GM18499 (cell line): ENCODE data around the gene DDIT4.
A peak's percentile ranks its signal among the peaks of the same experiment; 100 is the strongest.
"Not testable (repeated sequence)": the region's sequence is repeated elsewhere in the genome, so short reads cannot be mapped to it uniquely, and the experiment has no call there.

Source experiments
- ATAC-seq: cut with Tn5 transposase; IDR thresholded peaks from one replicate; pipeline ENCODE4 v1.9.1; 2021; ENCODE audit warnings: moderate number of reproducible peaks; ENCODE audit not compliant: insufficient read depth, unreplicated experiment

DDIT4 gene, protein sequence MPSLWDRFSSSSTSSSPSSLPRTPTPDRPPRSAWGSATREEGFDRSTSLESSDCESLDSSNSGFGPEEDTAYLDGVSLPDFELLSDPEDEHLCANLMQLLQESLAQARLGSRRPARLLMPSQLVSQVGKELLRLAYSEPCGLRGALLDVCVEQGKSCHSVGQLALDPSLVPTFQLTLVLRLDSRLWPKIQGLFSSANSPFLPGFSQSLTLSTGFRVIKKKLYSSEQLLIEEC

GRCh38 chr10:72273410-72274212 is at the start of gene DDIT4:
Gene DDIT4, plus strand, starts transcription at chr10:72273924. Its CDS starts 293 bp downstream, at chr10:72274217.
- peak; percentile 59 for ATAC-seq

GRCh38 chr10:72224191-72224590 is 49.5 kb upstream of the DDIT4 start:
- not testable (repeated sequence) for ATAC-seq

DNA sequence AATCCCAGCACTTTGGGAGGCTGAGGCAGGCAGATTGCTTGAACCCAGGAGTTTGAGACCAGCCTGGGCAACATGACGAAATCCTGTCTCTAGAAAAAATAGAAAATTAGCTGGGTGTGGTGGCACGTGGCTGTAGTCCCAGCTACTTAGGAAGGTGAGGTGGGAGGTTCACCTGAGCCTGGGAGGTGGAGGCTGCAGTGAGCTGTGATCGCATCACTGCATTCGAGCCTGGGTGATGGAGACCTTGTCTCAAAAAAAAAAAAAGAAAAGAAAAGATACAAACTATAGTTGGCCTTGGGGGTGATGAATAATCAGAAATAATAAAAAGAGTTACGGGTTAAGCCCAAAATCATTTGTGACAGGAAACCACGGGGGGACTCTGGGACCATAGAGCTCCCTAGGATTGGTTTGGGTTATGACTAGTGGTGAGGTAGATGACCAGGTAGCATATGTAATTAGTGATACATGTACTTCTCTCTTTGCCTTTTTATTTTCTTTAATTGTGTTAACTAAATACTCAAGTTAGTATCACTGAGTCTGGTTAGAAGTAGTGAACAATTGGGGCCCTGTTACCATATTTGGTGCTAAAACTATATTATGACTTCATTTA is 47.2 kb upstream of the DDIT4 start:
- ATAC-seq = no peak

- ATAC-seq = no peak
Measured at GRCh38 chr10:72227826-72228225, 45.9 kb upstream of the DDIT4 start.

GRCh38 chr10:72228318-72228751 is 45.4 kb upstream of the DDIT4 start:
- no peak for ATAC-seq

- ATAC-seq = no peak
Measured at GRCh38 chr10:72229261-72230251, 44.2 kb upstream of the DDIT4 start.

DNA sequence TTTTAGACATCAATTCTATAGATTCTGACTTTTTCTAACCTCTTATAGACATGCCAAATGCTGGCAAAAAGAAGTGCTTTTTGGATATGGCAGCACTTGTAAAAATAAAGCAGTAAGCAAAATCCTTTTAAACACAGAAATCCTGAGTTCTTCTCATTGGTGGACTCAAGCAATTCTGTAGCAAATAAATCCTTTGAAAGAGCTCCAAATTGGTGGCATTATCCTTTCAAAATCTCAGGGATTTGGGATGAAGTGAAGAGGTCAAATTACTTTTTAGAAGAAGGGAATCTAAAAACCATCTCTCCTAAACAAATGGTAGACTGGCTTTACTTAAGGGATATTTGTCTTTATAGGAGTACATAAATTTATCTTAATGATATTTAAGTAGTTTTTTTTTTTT is 40.1 kb upstream of the DDIT4 start:
- no peak for ATAC-seq

DNA sequence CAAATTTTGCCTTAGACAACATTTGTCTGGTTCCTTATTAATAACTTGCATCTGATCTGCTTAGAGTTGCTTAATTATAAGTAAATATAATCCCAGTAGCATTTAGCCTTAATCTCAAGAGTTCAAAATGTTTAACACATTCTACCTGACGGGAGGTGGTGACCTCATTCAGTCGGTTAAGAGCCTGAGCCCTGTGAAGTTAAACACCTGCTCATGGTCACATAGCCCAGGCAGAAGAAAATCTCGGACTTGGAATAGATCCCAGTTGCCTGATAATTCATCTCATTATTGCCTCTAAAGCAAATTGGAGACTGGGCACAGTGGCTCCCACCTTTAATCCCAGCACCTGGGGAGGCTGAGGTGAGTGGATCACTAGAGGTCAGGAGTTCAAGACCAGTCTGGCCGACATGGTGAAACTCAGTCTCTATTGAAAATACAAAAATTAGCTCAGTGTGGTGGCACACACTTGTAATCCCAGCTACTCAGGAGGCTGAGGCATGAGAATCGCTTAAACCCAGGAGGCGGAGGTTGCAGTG is 39.1 kb upstream of the DDIT4 start:
- no peak for ATAC-seq

- ATAC-seq = no peak
Measured at GRCh38 chr10:72235544-72236279, 38.0 kb upstream of the DDIT4 start.

- no peak for ATAC-seq
Measured at GRCh38 chr10:72238392-72239175, 35.1 kb upstream of the DDIT4 start.

DNA sequence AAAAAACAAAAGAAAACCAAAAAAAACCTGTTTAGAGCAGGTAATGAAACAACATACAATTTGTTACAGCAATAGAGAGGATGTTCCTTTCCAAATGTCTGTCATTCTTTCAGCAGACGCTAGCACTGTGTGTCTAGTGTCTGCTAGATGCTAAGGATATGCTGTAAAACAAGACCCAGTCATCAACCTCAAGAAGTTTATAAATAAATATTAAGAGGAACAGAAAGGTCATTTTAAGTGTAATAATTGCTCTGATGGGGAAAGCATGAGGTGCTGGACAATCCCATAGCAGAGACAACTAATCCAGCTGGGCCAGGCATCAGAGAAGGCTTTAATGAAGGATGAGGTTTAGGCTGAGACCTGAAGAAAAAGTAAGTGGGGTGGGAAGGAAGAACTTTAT is 34.3 kb upstream of the DDIT4 start:
- ATAC-seq = no peak

DNA sequence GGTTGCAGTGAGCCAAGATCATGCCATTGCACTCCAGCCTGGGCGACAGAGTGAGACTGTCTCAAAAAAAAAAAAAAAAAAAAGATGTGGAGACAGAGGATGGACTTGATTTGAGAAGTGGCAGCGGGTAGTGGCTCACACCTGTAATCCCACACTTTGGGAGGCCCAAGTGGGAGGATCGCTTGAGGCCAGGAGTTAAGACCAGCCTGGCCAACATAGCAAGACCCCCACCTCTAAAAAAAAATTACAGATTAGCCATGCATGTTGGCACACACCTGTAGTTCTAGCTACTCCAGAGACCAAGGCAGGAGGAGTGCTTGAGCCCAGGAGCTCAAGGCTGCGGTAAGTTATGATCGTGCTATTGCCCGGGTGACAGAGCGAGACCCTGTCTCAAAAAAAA is 33.4 kb upstream of the DDIT4 start:
- ATAC-seq = no peak

DNA sequence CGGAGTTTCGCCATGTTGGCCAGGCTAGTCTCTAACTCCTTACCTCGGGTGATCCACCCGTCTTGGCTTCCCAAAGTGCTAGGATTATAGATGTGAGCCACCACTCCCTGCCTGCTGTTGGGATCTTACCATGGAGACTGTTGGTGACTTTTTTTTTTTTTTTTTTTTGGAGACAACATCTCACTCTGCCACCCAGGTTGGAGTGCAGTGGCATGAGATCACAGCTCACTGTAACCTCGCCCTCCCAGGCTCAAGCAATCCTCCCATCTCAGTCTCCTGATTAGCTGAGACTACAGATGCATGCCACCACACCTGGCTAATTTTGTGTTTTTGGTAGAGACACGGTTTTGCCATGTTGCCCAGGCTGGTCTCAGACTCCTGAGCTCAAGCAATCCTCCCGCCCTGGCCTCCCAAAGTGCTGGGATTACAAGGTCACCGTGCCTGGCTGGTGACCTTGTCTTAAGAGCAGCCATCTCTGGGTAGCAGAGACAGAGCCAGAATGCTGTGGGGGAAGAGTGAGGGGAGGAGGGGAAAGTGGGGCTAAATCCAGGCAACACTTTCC is 32.0 kb upstream of the DDIT4 start:
- ATAC-seq = no peak

DNA sequence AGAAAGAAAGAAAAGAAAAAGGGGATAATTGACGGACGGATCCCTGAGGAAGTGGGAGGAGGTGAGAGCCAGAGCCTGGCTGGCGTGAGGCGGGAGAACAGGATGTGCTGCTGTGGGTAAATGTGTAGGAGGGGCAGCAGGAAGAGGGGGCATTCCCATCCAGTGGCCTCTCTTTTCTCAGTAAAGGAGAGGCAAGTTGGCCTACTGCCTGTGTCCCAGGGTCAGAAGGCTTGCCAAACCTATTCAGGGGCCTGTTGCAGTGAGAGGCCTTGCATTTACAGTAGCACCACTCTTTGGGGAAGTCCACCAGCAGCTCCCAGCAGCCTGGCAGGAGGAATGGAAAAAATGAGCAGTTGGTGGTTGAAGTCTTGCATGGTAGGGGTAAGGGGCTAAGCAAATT is 31.0 kb upstream of the DDIT4 start:
- ATAC-seq = no peak

DNA sequence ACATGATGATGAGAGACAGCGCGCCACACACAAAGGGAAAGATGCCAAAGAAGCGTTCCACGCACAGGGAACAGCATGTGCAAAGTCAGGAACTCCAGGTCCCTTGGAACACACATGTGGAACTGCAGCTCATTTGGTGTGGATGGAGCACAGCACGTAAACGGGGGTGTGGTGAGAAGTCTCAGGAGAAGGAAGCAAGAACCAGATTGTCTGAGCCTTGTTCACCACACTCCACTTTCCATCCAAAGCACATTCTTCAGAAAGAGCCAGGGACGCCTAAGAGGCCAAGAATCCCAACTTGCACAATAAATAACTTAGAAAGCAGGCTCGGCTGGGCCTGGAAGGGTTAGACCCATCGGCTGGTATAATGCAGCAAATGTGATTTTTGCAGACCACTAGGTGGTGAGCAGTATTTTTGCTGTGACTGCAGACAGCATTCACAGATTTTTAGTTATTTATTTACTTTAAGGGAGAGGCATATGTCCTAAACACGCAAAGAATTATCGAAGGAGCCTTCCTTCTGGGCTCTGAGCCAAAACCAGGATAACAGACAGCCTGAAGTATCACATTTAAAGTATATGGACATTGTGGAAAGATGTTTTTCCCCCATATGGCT is 29.8 kb upstream of the DDIT4 start:
- ATAC-seq = no peak

- no peak for ATAC-seq
Measured at GRCh38 chr10:72244573-72245038, 29.1 kb upstream of the DDIT4 start.

DNA sequence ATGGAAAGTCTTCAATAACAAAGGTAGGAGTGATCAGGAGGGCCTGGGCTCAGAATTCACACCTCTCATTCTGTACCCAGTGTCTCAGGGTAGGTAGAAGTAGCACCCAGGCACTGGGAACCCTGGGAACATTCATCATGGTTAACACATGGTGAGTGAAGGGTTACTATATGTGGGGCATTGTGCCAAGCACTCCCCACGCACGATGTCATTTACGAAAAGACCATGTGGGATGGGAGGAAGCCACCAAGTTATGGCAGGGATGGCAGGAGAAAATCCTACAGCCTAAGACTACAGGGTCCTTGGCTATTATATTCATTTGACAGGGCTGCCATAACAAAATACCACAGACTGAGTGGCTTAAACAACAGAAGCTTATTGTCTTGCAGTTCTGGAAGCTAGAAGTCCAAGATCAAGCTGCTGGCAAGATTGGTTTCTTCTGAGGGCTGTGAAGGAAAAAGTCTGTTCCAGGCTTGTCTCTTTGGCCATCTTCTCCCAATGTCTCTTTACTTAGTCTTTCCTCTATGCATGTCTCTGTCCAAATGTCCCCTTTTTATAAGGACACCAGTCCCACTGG is 27.7 kb upstream of the DDIT4 start:
- no peak for ATAC-seq
